Ovary (tissue), 3 donors: ENCODE results near the gene RNF187.

Source experiments
- EP300 ChIP-seq: sonication (generic); formaldehyde crosslinking; IDR thresholded peaks from one replicate; pipeline ENCODE4 v1.6.1; 2017; ENCODE audit warnings: antibody characterized with exemption
- TF ChIP-seq, protein P1 (sequence below), 3 donors: fragments of 450-650 bp in 2 of 3; fragments of 200-600 bp in 1 of 3; IDR thresholded peaks; one replicate each; pipeline versions ENCODE4 v1.5.1 to v1.8.0; 2016 to 2022; ENCODE audit warnings: antibody characterized with exemption in 3 of 3, mild to moderate bottlenecking in 1 of 3
- donor health status: DM: no; HTN: no; CAD: no.

DNA sequence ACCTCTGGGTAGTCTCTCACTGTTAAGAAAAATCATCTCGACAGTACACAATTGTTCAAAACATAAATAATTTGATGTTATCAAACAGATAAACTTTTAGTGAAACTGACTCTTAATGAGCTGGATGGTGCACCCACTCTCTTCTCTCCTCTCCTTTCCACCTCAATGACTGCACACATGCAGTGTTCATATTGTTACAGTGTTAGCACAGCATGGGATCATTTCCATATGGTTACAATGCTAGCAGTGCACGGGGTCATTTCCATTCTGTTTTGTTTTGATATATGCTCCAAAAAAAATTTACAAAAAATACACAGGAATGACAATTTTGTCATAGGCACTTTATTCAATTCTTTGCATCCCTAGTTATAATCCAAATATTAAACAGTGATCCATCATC lies 26.4 kb upstream of the RNF187 start:
- TF ChIP-seq, protein P1, sequence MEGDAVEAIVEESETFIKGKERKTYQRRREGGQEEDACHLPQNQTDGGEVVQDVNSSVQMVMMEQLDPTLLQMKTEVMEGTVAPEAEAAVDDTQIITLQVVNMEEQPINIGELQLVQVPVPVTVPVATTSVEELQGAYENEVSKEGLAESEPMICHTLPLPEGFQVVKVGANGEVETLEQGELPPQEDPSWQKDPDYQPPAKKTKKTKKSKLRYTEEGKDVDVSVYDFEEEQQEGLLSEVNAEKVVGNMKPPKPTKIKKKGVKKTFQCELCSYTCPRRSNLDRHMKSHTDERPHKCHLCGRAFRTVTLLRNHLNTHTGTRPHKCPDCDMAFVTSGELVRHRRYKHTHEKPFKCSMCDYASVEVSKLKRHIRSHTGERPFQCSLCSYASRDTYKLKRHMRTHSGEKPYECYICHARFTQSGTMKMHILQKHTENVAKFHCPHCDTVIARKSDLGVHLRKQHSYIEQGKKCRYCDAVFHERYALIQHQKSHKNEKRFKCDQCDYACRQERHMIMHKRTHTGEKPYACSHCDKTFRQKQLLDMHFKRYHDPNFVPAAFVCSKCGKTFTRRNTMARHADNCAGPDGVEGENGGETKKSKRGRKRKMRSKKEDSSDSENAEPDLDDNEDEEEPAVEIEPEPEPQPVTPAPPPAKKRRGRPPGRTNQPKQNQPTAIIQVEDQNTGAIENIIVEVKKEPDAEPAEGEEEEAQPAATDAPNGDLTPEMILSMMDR (IDR thresholded peaks at IDR 0.05): no peak
- TF ChIP-seq EP300: no peak
